Measurements from ENCODE around the gene TMEM234. TPM values are rescaled to one million over a fixed set of nuclear protein-coding genes. Genes with fewer than 3 reads are reported as not detected.

The TMEM234 gene
- total and polyA plus RNA-seq, 2 of the 13 experiments (the other 11 are each of a cell fraction or from before 2014, with no cell fraction given): 6.1 to 9.0 TPM

GRCh38 chr1:32179443-32180185, 42.5 kb downstream of the TMEM234 start, which contains the start of gene TXLNA (continued):
- 0 out of 2 replicates have a peak, but pooled peaks have one; percentile 54 for TF ChIP-seq NFIC (IDR thresholded peaks at IDR 0.05; ENCODE audit: low read length)
- TF ChIP-seq CCDC6 (CRISPR knock-in tag; IDR thresholded peaks at IDR 0.05): peak; percentile 89; the same call in 1 of the 2 replicates
- TF ChIP-seq BORCS8-MEF2B (CRISPR knock-in tag; IDR thresholded peaks at IDR 0.05): peak; percentile 94
- no peak; the same call in 1 of the 2 replicates for TF ChIP-seq SMAD1 (CRISPR knock-in tag; IDR thresholded peaks at IDR 0.05; ENCODE audit: borderline replicate concordance, low read depth)
- peak; percentile 90; the same call in 1 of the 2 replicates for TF ChIP-seq ZNF546 (CRISPR knock-in tag; conservative IDR thresholded peaks at IDR 0.05)
- peak; percentile 67; the same call in 1 of the 2 replicates for TF ChIP-seq MXD4 (CRISPR knock-in tag; IDR thresholded peaks at IDR 0.05)
- no peak for TF ChIP-seq SIN3B (IDR thresholded peaks at IDR 0.05; ENCODE audit: low read length)
- no peak for TF ChIP-seq ARNTL (CRISPR knock-in tag; IDR thresholded peaks at IDR 0.05)
- 0 out of 2 replicates have a peak, but pooled peaks have one; percentile 51 for TF ChIP-seq RARG (CRISPR knock-in tag; IDR thresholded peaks at IDR 0.05; ENCODE audit: low read depth)
- peak; percentile 92; the same call in 1 of the 2 replicates for TF ChIP-seq CENPBD1 (CRISPR knock-in tag; IDR thresholded peaks at IDR 0.05; ENCODE audit: borderline replicate concordance, low read depth)
- no peak; the same call in 1 of the 2 replicates for TF ChIP-seq CHD4 (IDR thresholded peaks at IDR 0.05; ENCODE audit: borderline replicate concordance, low read length)
- TF ChIP-seq ATF6 (CRISPR knock-in tag; conservative IDR thresholded peaks at IDR 0.05): no peak
- 0 out of 2 replicates have a peak, but pooled peaks have one; percentile 56 for TF ChIP-seq SATB2 (CRISPR knock-in tag; IDR thresholded peaks at IDR 0.05)
- TF ChIP-seq ZNF746 (CRISPR knock-in tag; IDR thresholded peaks at IDR 0.05): peak; percentile 89
- TF ChIP-seq GZF1 (CRISPR knock-in tag; IDR thresholded peaks at IDR 0.05): peak; percentile 50; the same call in 1 of the 2 replicates
- peak; percentile 36; the same call in 1 of the 2 replicates for TF ChIP-seq ZBTB7B (CRISPR knock-in tag; IDR thresholded peaks at IDR 0.05)
- no peak for TF ChIP-seq ZBTB7A (CRISPR knock-in tag; IDR thresholded peaks at IDR 0.05)
- TF ChIP-seq KLF9 (CRISPR knock-in tag; IDR thresholded peaks at IDR 0.05; ENCODE audit: low read depth): no peak
- no peak for TF ChIP-seq ZNF276 (CRISPR knock-in tag; IDR thresholded peaks at IDR 0.05; ENCODE audit: low read depth)
- TF ChIP-seq HOXA3 (CRISPR knock-in tag; IDR thresholded peaks at IDR 0.05): peak; percentile 81
- peak; percentile 82; the same call in 1 of the 2 replicates for TF ChIP-seq FOXC1 (CRISPR knock-in tag; IDR thresholded peaks at IDR 0.05; ENCODE audit: borderline replicate concordance)
- no peak; the same call in none of the 2 replicates for TF ChIP-seq CREB1 (IDR thresholded peaks at IDR 0.05)
- TF ChIP-seq CREB1 (CRISPR knock-in tag; IDR thresholded peaks at IDR 0.05): peak; percentile 62; the same call in 1 of the 2 replicates
- peak; percentile 64; the same call in 1 of the 2 replicates for TF ChIP-seq ZNF724P (CRISPR knock-in tag; IDR thresholded peaks at IDR 0.05; ENCODE audit: borderline replicate concordance)
- no peak; the same call in 1 of the 2 replicates for TF ChIP-seq ZNF775 (CRISPR knock-in tag; IDR thresholded peaks at IDR 0.05; ENCODE audit: borderline replicate concordance)
- TF ChIP-seq ZNF33B (CRISPR knock-in tag; IDR thresholded peaks at IDR 0.05): peak; percentile 71; the same call in 1 of the 2 replicates
- peak; percentile 90; the same call in 1 of the 2 replicates for TF ChIP-seq NFKB2 (CRISPR knock-in tag; IDR thresholded peaks at IDR 0.05; ENCODE audit: borderline replicate concordance)
